ENCODE measurements around the gene CDHR1. TPM values are rescaled to one million over a fixed set of nuclear protein-coding genes. Genes with fewer than 3 reads are reported as not detected.
A peak's percentile ranks its signal among the peaks of the same experiment; 100 is the strongest.
"Not testable (repeated sequence)": the region's sequence is repeated elsewhere in the genome, so short reads cannot be mapped to it uniquely, and the experiment has no call there.

CDHR1 gene
- total RNA-seq, 1 donor from 2014 or later, result 0.65 TPM

DNA sequence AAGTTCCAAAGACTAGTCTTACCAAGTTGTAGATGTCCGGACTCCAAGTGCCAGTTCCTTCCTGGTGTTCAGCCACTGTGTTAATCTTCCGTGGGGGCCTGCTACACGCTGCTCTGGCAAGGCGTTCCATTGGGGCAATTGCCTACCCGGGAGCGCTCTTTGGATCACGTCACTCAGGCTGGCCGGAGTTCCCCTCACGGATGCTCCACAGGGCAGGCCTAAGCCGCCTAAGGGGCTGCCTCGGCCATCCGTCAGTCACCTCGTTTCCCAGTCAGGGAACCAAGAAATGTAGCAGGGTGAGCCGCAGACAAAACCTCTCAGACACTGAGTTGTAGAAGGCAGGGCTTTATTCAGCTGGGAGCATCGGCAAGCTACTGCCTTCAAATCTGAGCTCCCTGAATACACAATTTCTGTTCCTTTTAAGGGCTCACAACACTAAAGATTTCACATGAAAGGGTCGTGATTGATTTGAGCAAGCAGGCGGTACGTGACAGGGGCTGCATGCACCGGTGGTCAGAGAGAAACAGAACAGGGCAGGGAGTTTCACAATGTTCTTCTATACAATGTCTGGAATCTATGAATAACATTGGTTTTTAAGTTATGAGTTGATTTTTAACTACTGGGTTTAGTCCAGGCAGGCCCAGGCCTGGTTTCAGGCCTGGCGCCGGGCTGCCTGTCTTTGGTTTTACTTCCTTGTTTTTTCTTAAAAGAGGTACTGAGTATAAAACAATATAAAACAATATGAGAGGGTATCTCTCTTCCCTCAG, 22.5 kb upstream of the CDHR1 start:
- ATAC-seq; DNase-seq (ENCODE audit: missing footprints): not testable (repeated sequence)

DNA sequence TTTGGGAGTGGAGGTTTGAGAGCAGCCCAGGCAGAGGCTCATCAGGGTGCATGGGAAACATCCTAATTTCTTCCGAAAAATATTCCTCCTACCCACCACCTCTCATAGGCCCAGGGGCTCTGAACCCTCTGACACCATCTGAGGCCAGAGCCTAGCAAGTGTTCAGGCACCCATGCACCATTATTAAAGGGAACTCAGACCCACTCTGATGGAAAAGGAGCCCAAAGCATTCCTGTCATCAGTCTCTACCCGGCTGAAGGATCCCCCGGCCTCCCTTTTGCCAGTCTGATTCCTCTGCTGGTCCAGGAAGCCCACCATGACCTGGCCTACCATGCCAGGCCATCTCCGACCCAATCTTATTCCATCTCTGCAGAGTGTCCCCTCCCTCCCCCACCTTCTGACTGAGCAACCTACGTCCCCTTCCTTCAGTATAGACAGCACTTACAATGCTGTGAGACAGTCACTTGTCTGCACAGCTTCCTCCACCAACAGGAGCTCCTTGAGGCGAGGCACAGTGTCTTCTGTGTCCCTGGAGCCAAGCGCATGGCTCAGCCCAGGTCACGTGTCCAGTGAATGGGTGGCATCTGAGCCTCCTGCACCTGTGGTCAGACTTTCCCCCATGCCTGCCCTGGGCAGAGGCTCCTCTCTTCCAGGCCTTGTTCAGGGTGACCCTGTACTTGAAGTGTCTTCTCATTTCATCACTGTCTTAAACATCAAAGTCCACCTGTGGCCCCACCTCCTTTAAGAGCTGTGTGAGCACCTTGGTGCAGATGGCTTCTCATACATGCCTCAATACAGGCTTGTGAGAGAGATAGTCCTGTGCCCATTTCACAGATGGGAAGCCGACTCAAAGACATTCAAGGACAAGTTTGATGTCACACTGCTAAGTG, 21.6 kb upstream of the CDHR1 start:
- intact Hi-C loops (cut with DNase I), result no loop called here
- DNase-seq (ENCODE audit: missing footprints) (no peak), ATAC-seq (no peak)

More for the DNA sequence above, 22.5 kb upstream of the CDHR1 start:
- intact Hi-C loops (cut with DNase I), result not testable (repeated sequence)

DNA sequence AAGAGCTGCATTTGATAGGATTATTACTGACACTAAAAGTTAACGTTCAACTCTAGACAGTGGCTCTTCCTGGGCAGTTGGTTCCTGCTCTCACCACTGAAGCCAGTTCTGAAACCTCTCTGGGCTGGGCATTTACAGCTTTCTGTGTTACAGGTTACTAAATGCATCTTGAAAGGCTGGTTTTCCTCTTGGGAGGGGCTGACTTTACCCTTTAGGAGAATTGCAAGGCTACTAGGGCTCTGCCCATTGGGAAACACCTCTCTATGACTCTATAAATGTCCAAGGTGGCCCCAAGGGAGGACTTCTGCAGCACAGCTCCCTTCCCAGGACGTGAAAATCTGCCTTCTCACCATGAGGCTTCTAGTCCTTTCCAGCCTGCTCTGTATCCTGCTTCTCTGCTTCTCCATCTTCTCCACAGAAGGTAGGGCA, 20.8 kb upstream of the CDHR1 start, which contains the start of gene GPR15LG:
TSS of gene GPR15LG (plus strand) at position 301 of the 429 bp plus-strand sequence. CDS start at position 352, 51 bp downstream.
- DNase-seq (ENCODE audit: missing footprints) (no peak), ATAC-seq (no peak)
- intact Hi-C loops (cut with DNase I), result no loop called here

DNA sequence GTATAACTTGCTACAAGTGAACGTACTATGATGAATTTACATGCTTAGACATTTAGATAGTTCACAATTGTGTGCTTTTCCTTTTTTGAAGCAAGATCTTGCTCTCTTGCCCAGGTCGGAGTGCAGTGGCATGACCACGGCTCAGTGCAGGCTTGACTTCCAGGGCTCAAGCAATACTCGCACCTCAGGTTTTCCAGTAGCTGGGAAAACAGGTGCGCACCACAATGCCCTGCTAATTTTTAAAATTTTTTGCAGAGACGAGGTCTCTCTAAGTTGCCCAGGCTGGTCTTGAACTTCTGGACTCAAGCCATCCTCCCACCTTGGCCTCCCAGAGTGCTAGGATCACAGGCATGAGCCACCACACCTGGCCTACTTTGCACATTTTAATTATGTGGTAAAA, 18.9 kb upstream of the CDHR1 start:
- no peak for DNase-seq (ENCODE audit: missing footprints)
- intact Hi-C loops (cut with DNase I), result no loop called here
- ATAC-seq, result no peak

DNA sequence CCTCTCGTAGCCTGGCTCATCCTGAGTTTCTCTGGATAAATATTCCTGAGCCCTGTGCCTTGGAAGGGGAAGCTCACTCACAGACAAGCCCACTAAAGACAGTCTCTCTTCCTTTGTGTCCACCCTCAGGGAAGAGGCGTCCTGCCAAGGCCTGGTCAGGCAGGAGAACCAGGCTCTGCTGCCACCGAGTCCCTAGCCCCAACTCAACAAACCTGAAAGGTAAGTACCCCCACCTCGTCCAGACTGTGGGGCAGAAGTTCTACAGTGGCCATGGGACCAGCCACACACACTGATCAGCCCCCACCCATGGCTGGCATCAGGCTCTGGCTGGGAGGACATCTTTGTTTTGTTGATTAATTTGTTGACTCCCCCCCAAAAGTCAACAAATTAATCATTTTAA, 18.0 kb upstream of the CDHR1 start:
- intact Hi-C loops (cut with DNase I), result no loop called here
- ATAC-seq (no peak), DNase-seq (ENCODE audit: missing footprints) (no peak)

DNA sequence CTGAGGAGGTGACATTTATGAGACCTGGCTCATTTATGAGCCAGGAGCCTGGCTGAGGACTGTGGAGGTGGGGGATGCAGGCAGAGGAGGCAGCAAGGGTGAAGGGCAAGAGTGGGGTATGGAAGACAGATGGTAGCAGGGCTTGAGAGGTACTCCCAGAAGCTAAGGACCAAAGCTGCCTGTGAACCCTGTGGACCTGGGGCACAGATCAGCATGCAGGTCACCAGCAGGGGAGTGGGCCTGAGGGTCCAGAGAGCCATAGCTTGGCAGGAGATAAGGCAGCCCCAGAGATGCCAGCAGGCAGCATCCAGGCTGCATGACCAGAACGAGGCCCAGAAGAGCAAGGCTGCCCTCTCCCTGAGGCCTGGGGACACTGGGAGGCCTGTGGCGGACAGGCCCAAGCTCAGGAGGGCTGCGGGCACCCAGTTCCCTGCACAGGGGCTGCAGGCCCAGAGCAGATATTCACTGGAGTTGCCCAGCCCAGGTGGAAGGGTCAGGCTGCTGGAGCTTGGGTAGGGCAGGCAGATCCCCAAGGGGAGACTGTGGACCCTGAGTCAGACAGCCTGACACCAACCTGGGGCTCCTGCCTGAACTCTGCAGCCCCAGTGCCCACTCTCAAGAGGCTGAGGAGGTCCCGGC, 17.4 kb upstream of the CDHR1 start:
- no peak for DNase-seq (ENCODE audit: missing footprints)
- ATAC-seq, result no peak
- intact Hi-C loops (cut with DNase I), result no loop called here

DNA sequence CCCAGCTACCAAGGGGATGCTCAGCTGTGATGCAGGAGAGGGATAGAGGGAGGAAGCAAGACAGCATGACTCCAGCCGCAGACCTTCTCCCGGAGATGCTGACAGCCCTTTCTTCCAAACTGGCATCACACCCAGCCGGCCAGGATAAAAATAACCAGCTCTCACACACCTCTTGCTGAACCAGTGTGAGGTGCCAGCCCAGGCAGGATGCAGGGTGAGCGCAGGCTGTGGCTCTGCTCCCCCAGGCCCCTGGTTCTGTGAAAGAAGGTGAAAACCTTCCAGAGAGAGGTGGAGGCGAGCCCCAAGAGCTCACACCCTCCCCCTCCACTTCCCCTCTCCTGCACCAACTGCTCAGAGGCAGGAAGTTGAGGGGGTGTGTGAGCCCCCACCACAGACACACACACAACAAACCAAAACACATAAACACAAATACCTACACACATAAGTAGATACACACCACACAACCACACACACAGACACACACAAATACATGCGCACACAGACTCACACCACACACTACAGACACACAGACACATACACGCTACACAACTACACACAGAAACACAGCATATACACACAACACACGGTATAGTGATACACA, 16.7 kb upstream of the CDHR1 start:
- intact Hi-C loops (cut with DNase I), result no loop called here
- DNase-seq (ENCODE audit: missing footprints) (no peak), ATAC-seq (peak; percentile 73)

DNA sequence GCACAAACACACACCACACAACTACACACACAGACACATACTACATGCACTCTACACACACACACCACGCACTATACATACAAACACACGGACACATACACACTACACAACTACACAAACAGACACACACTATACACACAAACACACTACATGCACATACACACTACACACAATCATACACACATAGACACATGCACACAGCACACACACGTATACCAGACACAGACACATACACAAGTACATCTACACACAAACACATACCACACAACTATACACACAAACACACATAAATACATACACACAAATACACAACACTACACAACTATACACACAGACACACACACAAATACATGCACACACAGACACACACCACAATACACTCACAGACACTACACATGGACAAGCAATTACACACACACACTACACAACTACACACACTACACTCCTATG, 16.2 kb upstream of the CDHR1 start:
- DNase-seq (ENCODE audit: missing footprints) (no peak), ATAC-seq (no peak)
- intact Hi-C loops (cut with DNase I), result no loop called here

DNA sequence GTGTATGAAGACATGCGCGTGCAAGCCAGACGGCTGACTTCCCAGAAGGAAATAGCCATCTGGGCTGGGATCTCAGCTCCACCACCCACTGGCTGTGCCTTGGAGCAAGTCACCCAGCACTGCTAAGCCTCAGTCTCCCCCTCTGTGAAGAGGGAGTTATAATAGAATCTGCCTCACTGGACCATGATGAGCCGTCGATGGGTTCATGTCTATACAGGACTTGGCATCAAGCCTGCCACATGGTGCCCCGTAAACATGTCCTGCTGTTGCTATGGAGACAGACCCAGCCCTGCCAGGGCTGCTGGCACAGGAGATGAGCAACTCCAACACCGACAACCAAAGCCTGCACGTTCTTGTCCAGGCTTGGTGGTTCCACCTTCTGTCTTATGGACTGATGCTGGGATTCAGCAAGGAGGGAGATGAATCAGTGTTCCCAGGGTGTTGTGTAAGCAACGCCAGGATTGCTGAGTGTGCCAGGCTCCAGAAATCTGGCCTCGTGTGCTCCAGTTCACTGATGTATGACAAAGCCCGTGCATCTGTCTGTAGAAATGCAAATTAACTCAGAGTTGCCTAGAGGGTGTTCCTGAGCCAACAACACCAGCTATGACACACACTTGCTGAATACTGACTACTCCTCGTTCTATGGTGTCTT, 15.2 kb upstream of the CDHR1 start:
- intact Hi-C loops (cut with DNase I), result no loop called here
- DNase-seq (ENCODE audit: missing footprints) (no peak), ATAC-seq (peak; percentile 16)

DNA sequence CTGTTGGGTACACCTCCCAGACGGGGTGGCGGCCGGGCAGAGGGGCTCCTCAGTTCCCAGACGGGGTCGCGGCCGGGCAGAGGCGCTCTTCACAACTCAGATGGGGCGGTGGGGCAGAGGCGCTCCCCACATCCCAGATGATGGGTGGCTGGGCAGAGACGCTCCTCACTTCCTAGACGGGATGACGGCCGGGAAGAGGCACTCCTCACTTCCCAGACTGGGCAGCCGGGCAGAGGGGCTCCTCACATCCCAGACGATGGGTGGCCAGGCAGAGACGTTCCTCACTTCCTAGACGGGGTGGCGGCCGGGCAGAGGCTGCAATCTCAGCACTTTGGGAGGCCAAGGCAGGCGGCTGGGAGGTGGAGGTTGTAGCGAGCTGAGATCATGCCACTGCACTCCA, 14.0 kb upstream of the CDHR1 start:
- DNase-seq (ENCODE audit: missing footprints); intact Hi-C loops (cut with DNase I); ATAC-seq: not testable (repeated sequence)

DNA sequence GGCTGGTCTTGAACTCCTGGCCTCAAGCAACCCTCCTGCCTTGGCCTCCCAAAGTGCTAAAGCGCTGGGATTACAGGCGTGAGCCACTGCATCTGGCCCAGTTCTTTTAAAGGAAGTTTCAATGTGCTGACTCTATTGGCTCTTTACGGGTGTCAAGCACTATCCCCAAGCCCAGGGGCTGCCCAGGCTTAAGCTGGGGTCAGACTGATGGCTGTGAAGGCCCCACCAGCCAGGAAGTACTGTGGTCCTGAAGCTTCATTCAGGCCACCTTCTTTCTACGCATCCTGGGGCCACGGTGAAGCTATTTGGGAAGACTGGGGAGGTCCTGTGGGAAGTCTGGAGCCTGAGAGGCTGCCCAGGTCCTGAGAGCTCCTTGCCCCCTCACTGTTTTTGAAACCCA, 12.7 kb upstream of the CDHR1 start:
- intact Hi-C loops (cut with DNase I), result no loop called here
- no peak for DNase-seq (ENCODE audit: missing footprints)
- no peak for ATAC-seq

DNA sequence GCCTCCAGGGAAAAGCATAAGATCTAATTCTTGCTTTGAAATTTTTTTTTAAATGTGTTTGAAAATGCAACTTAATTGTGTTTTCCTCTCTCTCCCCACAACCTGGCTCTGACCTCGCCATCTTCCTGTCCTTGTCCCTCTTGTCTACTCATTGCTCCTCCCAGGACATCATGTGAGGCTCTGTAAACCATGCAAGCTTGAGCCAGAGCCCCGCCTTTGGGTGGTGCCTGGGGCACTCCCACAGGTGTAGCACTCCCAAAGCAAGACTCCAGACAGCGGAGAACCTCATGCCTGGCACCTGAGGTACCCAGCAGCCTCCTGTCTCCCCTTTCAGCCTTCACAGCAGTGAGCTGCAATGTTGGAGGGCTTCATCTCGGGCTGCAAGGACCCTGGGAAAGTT, 9.8 kb upstream of the CDHR1 start:
- intact Hi-C loops (cut with DNase I), result no loop called here
- DNase-seq (ENCODE audit: missing footprints) (no peak), ATAC-seq (no peak)

DNA sequence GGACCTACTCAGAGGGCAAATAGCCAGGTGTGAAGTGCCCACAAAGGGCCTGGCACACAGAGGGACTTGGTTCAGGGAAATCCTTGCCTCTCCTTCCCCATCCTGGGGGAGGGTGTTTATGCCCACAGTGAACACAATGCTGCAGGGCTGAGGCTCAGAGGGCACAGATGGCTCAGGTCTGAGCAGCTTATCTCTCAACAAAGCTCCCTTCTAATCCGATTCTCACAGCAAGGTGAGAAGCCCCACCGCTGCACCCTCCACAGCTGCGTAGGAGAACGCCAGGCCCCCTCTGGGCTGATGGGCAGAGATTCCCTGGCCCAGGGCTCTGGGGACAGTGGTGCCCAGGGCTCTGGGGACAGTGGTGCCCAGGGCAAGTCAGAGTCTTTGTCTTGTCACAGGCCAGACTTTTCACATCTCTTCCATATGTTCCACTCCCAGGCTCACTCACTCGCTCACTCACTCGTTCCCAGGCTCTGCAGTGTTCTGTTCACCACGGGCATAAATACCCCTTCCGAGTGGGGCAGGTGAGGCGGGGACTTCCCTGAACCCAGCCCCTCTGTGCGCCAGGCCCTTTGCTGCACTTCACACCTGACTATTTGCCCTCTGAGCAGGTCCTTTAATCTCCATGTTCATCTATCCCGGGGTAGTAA, 8.7 kb upstream of the CDHR1 start:
- no peak for DNase-seq (ENCODE audit: missing footprints)
- intact Hi-C loops (cut with DNase I), result no loop called here
- no peak for ATAC-seq

DNA sequence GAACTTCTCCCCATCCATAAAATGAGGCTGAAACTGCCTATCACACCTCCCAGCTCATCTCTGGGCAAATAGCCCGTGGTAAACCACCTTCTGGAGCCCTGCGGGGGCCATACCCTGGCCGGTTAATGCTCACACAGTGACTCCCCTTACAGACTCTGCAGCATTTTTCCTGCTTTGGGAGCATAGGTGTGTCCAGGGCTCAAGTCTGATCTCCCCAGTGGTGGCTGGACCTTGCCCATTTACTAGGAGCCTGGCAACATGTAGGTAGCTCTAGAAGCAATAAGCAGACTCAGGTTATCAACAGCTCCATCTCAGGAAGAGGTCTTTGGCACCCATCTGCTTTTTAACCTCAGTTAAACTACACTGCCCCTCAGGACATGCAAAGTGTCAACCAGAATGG, 5.5 kb upstream of the CDHR1 start:
- intact Hi-C loops (cut with DNase I), result no loop called here
- ATAC-seq (no peak), DNase-seq (ENCODE audit: missing footprints) (no peak)

DNA sequence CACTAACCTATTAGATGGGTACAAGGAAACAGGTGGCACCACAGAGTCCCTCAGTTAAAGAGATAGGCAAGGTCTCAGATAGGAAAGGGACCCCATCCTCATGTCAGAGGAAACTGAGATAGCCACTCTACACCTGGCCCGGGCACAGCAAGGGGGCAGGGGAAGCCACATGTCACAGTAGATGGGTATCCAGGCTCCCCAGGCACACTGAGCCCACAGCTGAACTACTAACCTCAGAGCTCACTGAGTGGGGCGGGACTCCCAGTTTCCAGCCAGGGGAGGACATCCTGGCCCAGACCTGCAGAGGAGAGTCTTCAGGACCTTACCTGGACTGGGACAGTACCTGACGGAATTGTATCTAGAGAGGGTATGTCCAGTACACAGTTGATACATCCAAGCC, 3.7 kb upstream of the CDHR1 start:
- ATAC-seq (no peak), DNase-seq (ENCODE audit: missing footprints) (no peak)
- intact Hi-C loops (cut with DNase I), result no loop called here

DNA sequence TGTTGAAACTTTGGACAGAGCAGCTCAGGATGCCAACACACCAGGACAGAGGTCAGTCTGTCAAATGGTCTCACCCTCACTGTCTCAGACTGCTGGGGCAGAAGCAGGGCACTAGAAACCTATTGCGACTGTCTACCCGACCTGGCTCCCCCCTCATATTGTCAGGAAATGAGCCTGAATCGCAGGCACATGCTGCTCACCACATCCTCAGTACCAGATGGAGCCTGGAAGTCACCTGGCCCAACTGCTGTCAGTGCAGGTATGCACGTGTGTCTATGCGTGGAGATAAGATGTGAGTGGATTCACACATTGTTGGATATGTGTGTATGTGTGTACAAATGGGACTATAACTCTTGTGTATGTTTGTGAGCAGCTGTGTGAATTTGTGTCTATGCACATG, 3.2 kb upstream of the CDHR1 start:
- DNase-seq (ENCODE audit: missing footprints) (no peak), ATAC-seq (no peak)
- intact Hi-C loops (cut with DNase I), result no loop called here

DNA sequence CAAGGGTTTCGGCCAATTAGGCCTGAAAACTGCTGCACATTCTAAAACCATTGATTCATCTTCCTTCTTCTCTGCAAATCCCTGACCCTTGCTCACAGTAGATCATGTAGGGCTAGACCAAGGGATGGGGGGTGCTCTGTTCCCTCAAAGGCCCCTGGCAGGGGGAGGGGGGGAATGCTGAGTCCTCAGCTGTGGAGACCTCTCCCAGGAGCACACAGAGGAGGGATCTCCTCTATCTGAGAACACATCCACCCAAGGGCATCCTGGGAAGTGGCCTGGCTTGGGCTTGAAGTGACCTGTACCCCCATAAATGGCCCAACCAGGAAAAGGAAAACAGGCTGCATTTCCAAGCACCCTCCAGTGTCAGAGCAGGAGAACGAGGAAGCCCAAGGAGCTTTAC, 1.0 kb upstream of the CDHR1 start:
- intact Hi-C loops (cut with DNase I), result no loop called here
- ATAC-seq, result no peak
- no peak for DNase-seq (ENCODE audit: missing footprints)

DNA sequence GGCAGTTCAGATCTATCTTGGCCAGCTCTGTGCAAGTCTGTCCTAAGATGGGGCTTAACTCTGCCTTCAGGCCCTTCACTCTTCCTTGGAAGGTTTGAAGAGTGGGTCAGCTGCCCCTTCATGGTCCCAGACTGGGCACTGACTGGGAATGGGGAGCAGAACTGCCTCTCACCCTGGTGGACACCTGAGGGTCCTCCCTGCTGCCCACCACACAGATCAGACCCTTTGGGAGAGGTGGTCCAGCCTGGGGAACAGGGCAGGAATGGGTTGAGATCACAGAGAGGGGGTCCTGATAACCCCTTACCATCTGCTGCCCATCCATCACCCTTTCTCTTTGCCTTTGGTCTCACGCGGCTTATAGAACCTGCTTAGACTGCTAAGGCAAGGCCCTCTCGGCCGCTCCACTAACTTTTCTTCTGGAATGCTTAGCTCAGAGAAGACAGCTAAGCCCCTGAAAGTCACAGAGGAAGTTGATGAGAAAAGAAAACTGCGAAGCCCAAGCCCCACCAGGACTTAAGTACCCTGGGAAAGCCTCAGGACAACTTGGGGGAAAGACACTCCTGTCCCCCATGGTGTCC, 402 bp upstream of the CDHR1 start:
- intact Hi-C loops (cut with DNase I), result no loop called here
- DNase-seq (ENCODE audit: missing footprints), result no peak
- no peak for ATAC-seq
